Activated T-cell treated with anti-CD3 and anti-CD28 coated beads, Interleukin-2, amount 50 U/mL, for 72 hours (primary cell): Measurements from ENCODE around the gene SEMA4D. TPM values are rescaled to one million over a fixed set of nuclear protein-coding genes. Genes with fewer than 3 reads are reported as not detected.

Source experiments
- ATAC-seq, 2 donors: fragments of 150-1000 bp; cut with Tn5 transposase; replicated peaks in 1 of 2; 2 replicates each; pipeline ENCODE4 v1.10.0; 2021; ENCODE audit warnings: moderate library complexity in 2 of 2, mild to moderate bottlenecking in 1 of 2
- DNase-seq, 2 donors: peaks; one replicate each; pipeline ENCODE4 v3.0.0; 2021 to 2022; ENCODE audit warnings: mixed read lengths in 1 of 2
- H3K27ac Mint-ChIP-seq: one replicate; pipeline ENCODE4 v1.8.0; 2022; ENCODE audit warnings: mild to moderate bottlenecking, moderate library complexity, mixed read lengths
- H3K27me3 Mint-ChIP-seq: one replicate; pipeline ENCODE4 v1.8.0; 2022; ENCODE audit warnings: low read depth, mixed read lengths
- H3K36me3 Mint-ChIP-seq, 2 donors: one replicate each; pipeline ENCODE4 v1.8.0; 2022; ENCODE audit warnings: mixed read lengths in 2 of 2, mild to moderate bottlenecking in 1 of 2; ENCODE audit not compliant: insufficient read depth in 2 of 2
- H3K4me1 Mint-ChIP-seq: one replicate; pipeline ENCODE4 v1.8.0; 2022; ENCODE audit warnings: low read depth, mixed read lengths
- H3K4me3 Mint-ChIP-seq, 2 donors: one replicate each; pipeline ENCODE4 v1.8.0; 2022; ENCODE audit warnings: mild to moderate bottlenecking in 2 of 2, mixed read lengths in 2 of 2, moderate library complexity in 2 of 2
- H3K9me3 Mint-ChIP-seq, 2 donors: one replicate each; pipeline ENCODE4 v1.8.0; 2022; ENCODE audit warnings: mixed read lengths in 2 of 2
- total RNA-seq, 2 donors: library from RNA; stranded (reverse); gene quantifications; one replicate each; pipeline ENCODE4 v1.2.3, GENCODE V29; 2022

Gene SEMA4D
- total RNA-seq, 2 donors from 2014 or later: 182 to 198 TPM

GRCh38 chr9:89458768-89459496, 39.0 kb downstream of the SEMA4D start:
- ATAC-seq (peak in 1 of 2 donors; percentile 12), DNase-seq (no peak)
- Mint-ChIP-seq H3K36me3 (peaks cover 15 to 28% of the 10 kb centered on the region in 2 donors), H3K4me3 (peak overlapping the region; percentile 27 to 41), H3K27me3 (no peaks in the 10 kb centered on the region), H3K9me3 (no peaks in the 10 kb centered on the region), H3K4me1 (peaks cover 100% of the 10 kb centered on the region), H3K27ac (no peak overlapping the region)

GRCh38 chr9:89457376-89457855, 40.5 kb downstream of the SEMA4D start:
- Mint-ChIP-seq H3K27ac (peak overlapping the region; percentile 43), H3K27me3 (no peaks in the 10 kb centered on the region), H3K36me3 (peaks cover 10 to 23% of the 10 kb centered on the region in 2 donors), H3K4me3 (peak overlapping the region; percentile 63 to 78), H3K4me1 (peaks cover 98% of the 10 kb centered on the region), H3K9me3 (no peaks in the 10 kb centered on the region)
- no peak for DNase-seq
- peak; percentile 33 to 44 for ATAC-seq

- Mint-ChIP-seq H3K27me3 (no peaks in the 10 kb centered on the region), H3K4me3 (peak overlapping the region; percentile 63 to 78), H3K4me1 (peaks cover 98% of the 10 kb centered on the region), H3K27ac (peak overlapping the region; percentile 81), H3K9me3 (no peaks in the 10 kb centered on the region), H3K36me3 (peaks cover 11 to 25% of the 10 kb centered on the region in 2 donors)
- DNase-seq (peak; percentile 41 to 50), ATAC-seq (peak; percentile 47 to 54)
Observed at GRCh38 chr9:89455356-89455824, 42.5 kb downstream of the SEMA4D start.

- peak overlapping the region; percentile 63 to 78 for H3K4me3 Mint-ChIP-seq
- H3K4me1 Mint-ChIP-seq: peaks cover 98% of the 10 kb centered on the region
- peaks cover 11 to 23% of the 10 kb centered on the region in 2 donors for H3K36me3 Mint-ChIP-seq
- DNase-seq (no peak), ATAC-seq (no peak)
- no peaks in the 10 kb centered on the region for H3K9me3 Mint-ChIP-seq
- no peaks in the 10 kb centered on the region for H3K27me3 Mint-ChIP-seq
- H3K27ac Mint-ChIP-seq: peak overlapping the region; percentile 81
Observed at GRCh38 chr9:89454498-89455355, 43.2 kb downstream of the SEMA4D start.

- H3K36me3 Mint-ChIP-seq: peaks cover 14 to 25% of the 10 kb centered on the region in 2 donors
- peak overlapping the region; percentile 25 for H3K27ac Mint-ChIP-seq
- H3K4me1 Mint-ChIP-seq: peaks cover 98% of the 10 kb centered on the region
- H3K9me3 Mint-ChIP-seq: no peaks in the 10 kb centered on the region
- H3K4me3 Mint-ChIP-seq: no peak overlapping the region
- DNase-seq (no peak), ATAC-seq (no peak)
- no peaks in the 10 kb centered on the region for H3K27me3 Mint-ChIP-seq
Observed at GRCh38 chr9:89453452-89453851, 44.5 kb downstream of the SEMA4D start.

- H3K4me1 Mint-ChIP-seq: peaks cover 98% of the 10 kb centered on the region
- no peaks in the 10 kb centered on the region for H3K9me3 Mint-ChIP-seq
- no peaks in the 10 kb centered on the region for H3K27me3 Mint-ChIP-seq
- H3K36me3 Mint-ChIP-seq: peaks cover 12 to 22% of the 10 kb centered on the region in 2 donors
- ATAC-seq: no peak
- H3K27ac Mint-ChIP-seq: peak overlapping the region; percentile 27
- no peak overlapping the region for H3K4me3 Mint-ChIP-seq
- DNase-seq: no peak
Observed at GRCh38 chr9:89452561-89452960, 45.4 kb downstream of the SEMA4D start.

- Mint-ChIP-seq H3K36me3 (peaks cover 7 to 18% of the 10 kb centered on the region in 2 donors), H3K27me3 (no peaks in the 10 kb centered on the region), H3K27ac (no peak overlapping the region), H3K9me3 (no peaks in the 10 kb centered on the region), H3K4me1 (peaks cover 98% of the 10 kb centered on the region), H3K4me3 (peak overlapping the region; percentile 62 to 89)
- no peak for ATAC-seq
- no peak for DNase-seq
Observed at GRCh38 chr9:89450213-89450612, 47.7 kb downstream of the SEMA4D start.

- DNase-seq: no peak
- Mint-ChIP-seq H3K4me1 (peaks cover 98% of the 10 kb centered on the region), H3K27ac (peak overlapping the region; percentile 93), H3K9me3 (no peaks in the 10 kb centered on the region), H3K4me3 (peak overlapping the region; percentile 62 to 89), H3K27me3 (no peaks in the 10 kb centered on the region), H3K36me3 (peaks cover 7 to 24% of the 10 kb centered on the region in 2 donors)
- ATAC-seq: no peak
Observed at GRCh38 chr9:89449261-89449671, 48.6 kb downstream of the SEMA4D start.

GRCh38 chr9:89448821-89449220, 49.1 kb downstream of the SEMA4D start:
- H3K27me3 Mint-ChIP-seq: no peaks in the 10 kb centered on the region
- H3K4me3 Mint-ChIP-seq: peak overlapping the region; percentile 62 to 89
- no peak for ATAC-seq
- no peaks in the 10 kb centered on the region for H3K9me3 Mint-ChIP-seq
- peak overlapping the region; percentile 93 for H3K27ac Mint-ChIP-seq
- peaks cover 7 to 28% of the 10 kb centered on the region in 2 donors for H3K36me3 Mint-ChIP-seq
- no peak for DNase-seq
- H3K4me1 Mint-ChIP-seq: peaks cover 98% of the 10 kb centered on the region

- peaks cover 7 to 28% of the 10 kb centered on the region in 2 donors for H3K36me3 Mint-ChIP-seq
- H3K27me3 Mint-ChIP-seq: no peaks in the 10 kb centered on the region
- H3K27ac Mint-ChIP-seq: peak overlapping the region; percentile 81
- H3K4me3 Mint-ChIP-seq: peak overlapping the region; percentile 62 to 89
- H3K4me1 Mint-ChIP-seq: peaks cover 99% of the 10 kb centered on the region
- ATAC-seq (peak; percentile 75 to 79), DNase-seq (peak; percentile 59 to 64)
- H3K9me3 Mint-ChIP-seq: no peaks in the 10 kb centered on the region
Observed at GRCh38 chr9:89448381-89448780, 49.5 kb downstream of the SEMA4D start.

- Mint-ChIP-seq H3K36me3 (peaks cover 7 to 23% of the 10 kb centered on the region in 2 donors), H3K4me1 (peaks cover 98% of the 10 kb centered on the region), H3K9me3 (no peaks in the 10 kb centered on the region), H3K27ac (peak overlapping the region; percentile 72), H3K4me3 (peak overlapping the region in 1 of 2 donors; percentile 46), H3K27me3 (no peaks in the 10 kb centered on the region)
- DNase-seq: no peak
- ATAC-seq: no peak
Observed at GRCh38 chr9:89447416-89447815, 50.5 kb downstream of the SEMA4D start.

GRCh38 chr9:89446961-89447310, 51.0 kb downstream of the SEMA4D start:
- no peaks in the 10 kb centered on the region for H3K9me3 Mint-ChIP-seq
- H3K36me3 Mint-ChIP-seq: peaks cover 7 to 22% of the 10 kb centered on the region in 2 donors
- DNase-seq (no peak), ATAC-seq (no peak)
- peak overlapping the region; percentile 72 for H3K27ac Mint-ChIP-seq
- no peak overlapping the region for H3K4me3 Mint-ChIP-seq
- peaks cover 98% of the 10 kb centered on the region for H3K4me1 Mint-ChIP-seq
- no peaks in the 10 kb centered on the region for H3K27me3 Mint-ChIP-seq
